ENCODE measurements around the gene ZNF547. TPM values are rescaled to one million over a fixed set of nuclear protein-coding genes. Genes with fewer than 3 reads are reported as not detected.

The ZNF547 gene
- total RNA-seq (2014; rRNA removed; shearing (Covaris generic)) = 1.4 and 2.1 TPM in 2 replicates
- polyA plus RNA-seq (2016; fragmentation: Nextera tagmentation; extraction: Ambion mirVana) = 1.2 and 2.0 TPM in 2 replicates

DNA sequence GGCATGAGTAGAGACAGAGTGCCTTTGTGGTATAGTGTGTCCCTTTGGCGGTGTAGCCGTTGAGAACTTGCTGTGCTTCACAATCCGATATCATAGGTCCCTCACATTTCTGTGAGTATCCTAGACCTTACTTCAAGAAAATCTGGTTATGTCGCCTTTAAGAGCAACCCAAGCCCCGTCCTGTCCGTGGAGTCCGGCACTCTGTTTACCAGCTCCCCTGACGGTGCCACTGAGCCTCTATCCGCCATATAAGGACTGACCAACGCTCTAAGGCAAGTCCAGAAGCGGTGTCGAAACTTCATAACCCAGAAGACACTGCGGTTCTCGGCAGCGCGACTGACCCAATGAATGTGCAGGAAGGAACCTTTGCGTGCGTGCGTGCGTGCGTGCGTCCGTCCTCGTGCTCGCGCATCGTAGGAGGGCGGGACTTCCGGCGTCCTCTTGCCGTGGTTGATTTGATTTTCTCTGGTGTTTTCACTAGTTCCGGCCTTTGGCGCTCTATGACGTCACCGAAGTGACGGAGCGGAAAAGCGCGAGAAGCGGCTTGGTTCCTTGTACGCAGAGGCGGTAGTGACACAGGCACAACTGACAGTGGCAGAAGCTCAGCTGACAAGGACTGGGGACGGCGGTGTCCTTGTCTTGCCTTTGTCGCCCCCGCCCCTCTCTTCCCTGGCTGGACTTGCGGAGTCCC is at the start of gene ZNF547, which contains the start of gene TRAPPC2B:
Gene ZNF547, plus strand, starts transcription at position 555 of the 691 bp plus-strand sequence. CDS start 5,005 bp downstream, outside the sequence.
Gene TRAPPC2B, plus strand, starts transcription at position 555 of the 691 bp plus-strand sequence. CDS start 1,283 bp downstream, outside the sequence.
- 0 out of 2 replicates have a peak, but pooled peaks cover 6% of the 10 kb centered on the region for H3K36me3 ChIP-seq (ENCODE audit: low read depth)

DNA sequence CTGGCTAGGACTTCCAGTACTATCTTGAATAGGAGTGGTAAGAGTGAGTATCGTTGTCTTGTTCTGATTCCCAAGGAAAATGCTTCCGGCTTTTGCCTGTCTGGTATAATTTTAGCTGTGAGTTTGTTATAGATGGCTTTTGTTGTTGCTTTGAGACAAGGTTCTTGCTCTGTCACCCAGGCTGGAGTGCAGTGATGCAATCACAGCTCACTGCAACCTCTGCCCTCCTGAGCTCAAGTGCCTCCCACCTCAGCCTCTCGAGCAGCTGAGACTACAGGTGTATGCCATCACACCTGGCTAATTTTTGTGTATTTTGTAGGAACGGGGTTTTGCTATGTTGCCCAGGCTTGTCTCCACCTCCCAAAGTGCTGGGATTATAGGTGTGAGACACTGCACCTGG is 49.2 kb upstream of the ZNF547 start:
- Histone ChIP-seq H3K27ac (no peak overlapping the region), H3K27me3 (replicated peaks; ENCODE audit: insufficient read depth) (0 out of 2 replicates have a peak, but pooled peaks cover 5% of the 10 kb centered on the region), H3K4me3 (no peak overlapping the region), H3K79me2 (ENCODE audit: insufficient read depth) (no peaks in the 10 kb centered on the region), H3K9ac (no peak overlapping the region), H3K36me3 (ENCODE audit: low read depth) (no peaks in the 10 kb centered on the region), H2AFZ (no peak overlapping the region), H4K20me1 (ENCODE audit: insufficient read depth) (no peaks in the 10 kb centered on the region), H3K9me2 (ENCODE audit: insufficient read depth) (no peaks in the 10 kb centered on the region), H3K9me3 (ENCODE audit: low read depth) (no peaks in the 10 kb centered on the region), H3K4me1 (ENCODE audit: insufficient read depth) (no peaks in the 10 kb centered on the region), H3K4me2 (ENCODE audit: unreplicated experiment) (no peak overlapping the region), H3F3A (ENCODE audit: insufficient read depth) (no peaks in the 10 kb centered on the region)
- no peak for DNase-seq
- in situ Hi-C loops (cut with MboI) = no loop called here
- TF ChIP-seq EZH2 (IDR thresholded peaks at IDR 0.05; ENCODE audit: insufficient read depth, poor library complexity, severe bottlenecking) (no peak), EZH2phosphoT487 (IDR thresholded peaks at IDR 0.05; ENCODE audit: insufficient read depth, low read depth) (no peak)
- 19 to 23% methylated on average over 4 of the region's 4 CpGs for WGBS, 2 experiments (ENCODE audit: low coverage in 1 of 2, low lambda C conversion rate in 2 of 2, missing lambda C conversion rate in 2 of 2)

More for the DNA sequence above, at the start of gene ZNF547, which contains the start of gene TRAPPC2B:
- Histone ChIP-seq H3K4me2 (ENCODE audit: unreplicated experiment) (peak within 1 kb of the TSS; percentile 89), H3F3A (ENCODE audit: insufficient read depth) (0 out of 2 replicates have a peak, but pooled peaks cover 6% of the 10 kb centered on the region), H3K27ac (peak within 1 kb of the TSS; percentile 78), H3K27me3 (replicated peaks; ENCODE audit: insufficient read depth) (no peaks in the 10 kb centered on the region), H3K9me2 (ENCODE audit: insufficient read depth) (no peaks in the 10 kb centered on the region), H3K9ac (peak within 1 kb of the TSS; percentile 88), H3K4me3 (peak within 1 kb of the TSS; percentile 76), H3K4me1 (ENCODE audit: insufficient read depth) (peaks cover 5% of the 10 kb centered on the region), H2AFZ (peak within 1 kb of the TSS; percentile 94), H3K79me2 (ENCODE audit: insufficient read depth) (peaks cover 65% of the 10 kb centered on the region), H3K9me3 (ENCODE audit: low read depth) (no peaks in the 10 kb centered on the region), H4K20me1 (ENCODE audit: insufficient read depth) (no peaks in the 10 kb centered on the region)
- WGBS, 2 experiments (ENCODE audit: low coverage in 1 of 2, low lambda C conversion rate in 2 of 2, missing lambda C conversion rate in 2 of 2) = 1% methylated on average over 44 to 47 of the region's 47 CpGs
- peak; percentile 100 for DNase-seq
- in situ Hi-C loops (cut with MboI) = no loop called here
- no peak for TF ChIP-seq EZH2phosphoT487 (IDR thresholded peaks at IDR 0.05; ENCODE audit: insufficient read depth, low read depth)
- TF ChIP-seq EZH2 (IDR thresholded peaks at IDR 0.05; ENCODE audit: insufficient read depth, poor library complexity, severe bottlenecking) = no peak

DNA sequence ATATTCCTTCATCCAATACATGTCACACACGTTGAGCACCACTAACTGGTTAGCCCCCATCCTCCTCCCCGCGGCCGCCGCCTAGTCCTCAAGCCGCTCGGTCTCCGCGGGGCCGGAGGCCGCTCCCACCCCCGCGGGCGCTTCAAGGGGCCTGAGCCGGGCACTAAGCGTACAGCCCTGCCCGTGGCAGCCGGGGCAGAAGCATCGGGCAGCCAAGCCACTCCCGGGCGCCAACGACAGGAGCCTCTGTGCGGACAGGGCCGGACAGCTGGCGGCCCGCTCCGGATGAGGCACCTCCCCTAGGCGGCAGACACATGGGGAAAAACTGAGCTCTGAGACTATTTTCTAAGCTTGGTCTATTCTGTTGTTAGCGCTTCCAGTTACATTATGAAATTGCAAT is 45.8 kb upstream of the ZNF547 start:
- Histone ChIP-seq H3K9me2 (ENCODE audit: insufficient read depth) (no peaks in the 10 kb centered on the region), H4K20me1 (ENCODE audit: insufficient read depth) (no peaks in the 10 kb centered on the region), H3K9me3 (ENCODE audit: low read depth) (no peaks in the 10 kb centered on the region), H3K4me3 (peak overlapping the region; percentile 55), H3K36me3 (ENCODE audit: low read depth) (no peaks in the 10 kb centered on the region), H3K27me3 (replicated peaks; ENCODE audit: insufficient read depth) (0 out of 2 replicates have a peak, but pooled peaks cover 5% of the 10 kb centered on the region), H3K4me2 (ENCODE audit: unreplicated experiment) (peak overlapping the region; percentile 38), H3F3A (ENCODE audit: insufficient read depth) (peaks cover 5% of the 10 kb centered on the region; the same call in 1 of the 2 replicates), H3K9ac (peak overlapping the region; percentile 33; the same call in 1 of the 2 replicates), H3K79me2 (ENCODE audit: insufficient read depth) (peaks cover 22% of the 10 kb centered on the region), H3K4me1 (ENCODE audit: insufficient read depth) (0 out of 2 replicates have a peak, but pooled peaks cover 9% of the 10 kb centered on the region), H3K27ac (no peak overlapping the region), H2AFZ (peak overlapping the region; percentile 78)
- WGBS, 2 experiments (ENCODE audit: low coverage in 1 of 2, low lambda C conversion rate in 2 of 2, missing lambda C conversion rate in 2 of 2) = 10% methylated on average over 23 to 29 of the region's 29 CpGs
- in situ Hi-C loops (cut with MboI) = no loop called here
- TF ChIP-seq EZH2phosphoT487 (IDR thresholded peaks at IDR 0.05; ENCODE audit: insufficient read depth, low read depth) (no peak), EZH2 (IDR thresholded peaks at IDR 0.05; ENCODE audit: insufficient read depth, poor library complexity, severe bottlenecking) (no peak)
- DNase-seq = peak; percentile 43

DNA sequence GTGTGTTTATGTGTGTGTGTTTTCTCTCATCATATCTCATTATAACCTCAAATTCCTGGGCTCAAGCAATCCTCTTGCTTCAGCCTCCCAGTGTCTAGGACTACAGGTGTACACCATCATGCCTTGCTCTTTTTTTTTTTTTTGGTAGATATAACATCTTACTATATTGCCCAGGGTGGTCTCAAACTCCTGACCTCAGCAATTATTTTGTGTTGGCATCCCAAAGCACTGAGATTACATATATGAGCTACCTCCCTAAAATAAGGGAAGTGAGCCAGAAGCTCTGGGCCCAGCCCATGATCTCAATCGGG is 43.5 kb upstream of the ZNF547 start:
- Histone ChIP-seq H3K4me2 (ENCODE audit: unreplicated experiment) (peak overlapping the region; percentile 89), H3K9me2 (ENCODE audit: insufficient read depth) (no peaks in the 10 kb centered on the region), H4K20me1 (ENCODE audit: insufficient read depth) (no peaks in the 10 kb centered on the region), H2AFZ (peak overlapping the region; percentile 94), H3F3A (ENCODE audit: insufficient read depth) (peaks cover 5% of the 10 kb centered on the region; the same call in 1 of the 2 replicates), H3K27ac (peak overlapping the region; percentile 67), H3K79me2 (ENCODE audit: insufficient read depth) (peaks cover 45% of the 10 kb centered on the region), H3K27me3 (replicated peaks; ENCODE audit: insufficient read depth) (0 out of 2 replicates have a peak, but pooled peaks cover 5% of the 10 kb centered on the region), H3K9ac (peak overlapping the region; percentile 96), H3K4me3 (peak overlapping the region; percentile 90), H3K9me3 (ENCODE audit: low read depth) (no peaks in the 10 kb centered on the region), H3K4me1 (ENCODE audit: insufficient read depth) (0 out of 2 replicates have a peak, but pooled peaks cover 9% of the 10 kb centered on the region), H3K36me3 (ENCODE audit: low read depth) (peaks cover 6% of the 10 kb centered on the region)
- TF ChIP-seq EZH2phosphoT487 (IDR thresholded peaks at IDR 0.05; ENCODE audit: insufficient read depth, low read depth) = no peak
- no peak for TF ChIP-seq EZH2 (IDR thresholded peaks at IDR 0.05; ENCODE audit: insufficient read depth, poor library complexity, severe bottlenecking)
- DNase-seq = no peak
- WGBS, 2 experiments (ENCODE audit: low coverage in 1 of 2, low lambda C conversion rate in 2 of 2, missing lambda C conversion rate in 2 of 2) = 0 to 9% methylated on average over 1 of the region's 1 CpG
- in situ Hi-C loops (cut with MboI) = no loop called here

Data from GM23248 (cell line).